WTC11 (cell line): ENCODE results near the gene MNAT1. TPM values are rescaled to one million over a fixed set of nuclear protein-coding genes. Genes with fewer than 3 reads are reported as not detected.

ENCODE experiments used
- ATAC-seq: fragments of 200-7000 bp; cut with Tn5 transposase; 2 replicates; pipeline ENCODE4 v1.10.0; 2021; ENCODE audit warnings: mild to moderate bottlenecking, moderate library complexity
- CTCF ChIA-PET: fragments of 300-600 bp; sonication (Branson Sonifier 250); formaldehyde crosslinking; loops from one replicate; lab custom pipeline; 2021; ENCODE audit warnings: antibody characterized with exemption; lab: Charles Lee
- POLR2A ChIA-PET: fragments of 350-600 bp; sonication (Branson Sonifier 250); formaldehyde crosslinking; loops from one replicate; lab custom pipeline; 2021; ENCODE audit warnings: antibody characterized with exemption; lab: Charles Lee
- DNase-seq: peaks from one replicate; pipeline ENCODE4 v3.0.0; 2021; ENCODE audit warnings: low spot score
- H3K27ac Mint-ChIP-seq: 2 replicates; pipeline ENCODE4 v1.8.0; 2021; ENCODE audit warnings: mixed read lengths
- H3K27me3 Mint-ChIP-seq: 2 replicates; pipeline ENCODE4 v1.8.0; 2021; ENCODE audit warnings: low read depth, mild to moderate bottlenecking, moderate library complexity, mixed read lengths
- H3K36me3 Mint-ChIP-seq: 2 replicates; pipeline ENCODE4 v1.8.0; 2021; ENCODE audit warnings: mixed read lengths
- H3K4me1 Mint-ChIP-seq: 2 replicates; pipeline ENCODE4 v1.8.0; 2022; ENCODE audit warnings: mixed read lengths
- H3K4me3 Mint-ChIP-seq: 2 replicates; pipeline ENCODE4 v1.8.0; 2021; ENCODE audit warnings: mild to moderate bottlenecking, moderate library complexity, mixed read lengths
- H3K9me3 Mint-ChIP-seq: 2 replicates; pipeline ENCODE4 v1.8.0; 2021; ENCODE audit warnings: mixed read lengths
- CREB1 ChIP-seq: sonication (generic); formaldehyde crosslinking; IDR thresholded peaks from 2 replicates; pipeline ENCODE4 v1.8.0; 2023; ENCODE audit warnings: mild to moderate bottlenecking, missing genetic modification reagents
- CREM ChIP-seq: sonication (generic); formaldehyde crosslinking; IDR thresholded peaks from 2 replicates; pipeline ENCODE4 v1.8.1; 2022; ENCODE audit warnings: mild to moderate bottlenecking, missing genetic modification reagents, moderate library complexity
- EMX1 ChIP-seq: fragments of 250-450 bp; sonication (Bioruptor Pico); IDR thresholded peaks from 2 replicates; pipeline ENCODE4 v1.8.0; 2021; ENCODE audit warnings: mild to moderate bottlenecking
- FOXJ3 ChIP-seq: sonication (generic); formaldehyde crosslinking; IDR thresholded peaks from 2 replicates; pipeline ENCODE4 v1.9.0; 2021; ENCODE audit warnings: missing genetic modification reagents, mild to moderate bottlenecking, borderline replicate concordance
- JAZF1 ChIP-seq: fragments of 250-450 bp; sonication (Bioruptor Pico); IDR thresholded peaks from 2 replicates; pipeline ENCODE4 v1.9.0; 2021; ENCODE audit warnings: moderate library complexity, mild to moderate bottlenecking, inconsistent platforms
- KAT7 ChIP-seq: sonication (generic); formaldehyde crosslinking; IDR thresholded peaks from 2 replicates; pipeline ENCODE4 v1.8.1; 2023; ENCODE audit warnings: missing genetic modification reagents, mild to moderate bottlenecking, borderline replicate concordance
- NFATC4 ChIP-seq: fragments of 250-450 bp; sonication (Bioruptor Pico); IDR thresholded peaks from 2 replicates; pipeline ENCODE4 v1.9.0; 2021; ENCODE audit warnings: mild to moderate bottlenecking
- NFE2L1 ChIP-seq: sonication (generic); formaldehyde crosslinking; IDR thresholded peaks from 2 replicates; pipeline ENCODE4 v1.8.1; 2023; ENCODE audit warnings: missing genetic modification reagents
- NFYB ChIP-seq: sonication (generic); formaldehyde crosslinking; conservative IDR thresholded peaks from 2 replicates; pipeline ENCODE4 v1.8.0; 2022; ENCODE audit warnings: low read depth, missing genetic modification reagents
- RORB ChIP-seq: fragments of 250-450 bp; sonication (Bioruptor Pico); IDR thresholded peaks from 2 replicates; pipeline ENCODE4 v1.9.0; 2021; ENCODE audit warnings: mild to moderate bottlenecking
- TCF7 ChIP-seq: sonication (generic); formaldehyde crosslinking; IDR thresholded peaks from 2 replicates; pipeline ENCODE4 v1.8.0; 2022; ENCODE audit warnings: mild to moderate bottlenecking, low read depth, missing genetic modification reagents, moderate library complexity
- TEAD1 ChIP-seq: sonication (generic); formaldehyde crosslinking; IDR thresholded peaks from 2 replicates; pipeline ENCODE4 v1.8.0; 2022; ENCODE audit warnings: mild to moderate bottlenecking, missing genetic modification reagents
- TP53 ChIP-seq: sonication (generic); formaldehyde crosslinking; IDR thresholded peaks from 2 replicates; pipeline ENCODE4 v1.8.1; 2023; ENCODE audit warnings: mild to moderate bottlenecking, missing genetic modification reagents
- ZNF232 ChIP-seq: sonication (generic); formaldehyde crosslinking; IDR thresholded peaks from 2 replicates; pipeline ENCODE4 v1.8.0; 2022; ENCODE audit warnings: mild to moderate bottlenecking, missing genetic modification reagents
- ZNF317 ChIP-seq: sonication (generic); formaldehyde crosslinking; IDR thresholded peaks from 2 replicates; pipeline ENCODE4 v1.8.1; 2023; ENCODE audit warnings: low read depth, mild to moderate bottlenecking, moderate library complexity, missing genetic modification reagents, borderline replicate concordance
- ZNF416 ChIP-seq: fragments of 250-450 bp; sonication (Bioruptor Pico); IDR thresholded peaks from 2 replicates; pipeline ENCODE4 v1.9.0; 2021; ENCODE audit warnings: mild to moderate bottlenecking, inconsistent platforms
- total RNA-seq: library from RNA; stranded (reverse); gene quantifications from 3 replicates; pipeline ENCODE4 v1.2.3, GENCODE V29; 2021
- TF ChIP-seq, protein P1 (sequence below): fragments of 250-450 bp; sonication (Bioruptor Pico); IDR thresholded peaks from 2 replicates; pipeline ENCODE4 v2.1.2; 2022; ENCODE audit warnings: mild to moderate bottlenecking, moderate library complexity
- TF ChIP-seq, protein P2 (sequence below): fragments of 250-450 bp; sonication (Bioruptor Pico); IDR thresholded peaks from 2 replicates; pipeline ENCODE4 v1.8.0; 2021; ENCODE audit warnings: mild to moderate bottlenecking
- TF ChIP-seq, protein P3 (sequence below): fragments of 250-450 bp; sonication (Bioruptor Pico); IDR thresholded peaks from 2 replicates; pipeline ENCODE4 v1.9.0; 2021; ENCODE audit warnings: mild to moderate bottlenecking, borderline replicate concordance
- TF ChIP-seq, protein P4 (sequence below): sonication (generic); formaldehyde crosslinking; IDR thresholded peaks from 2 replicates; pipeline ENCODE4 v1.8.1; 2022; ENCODE audit warnings: mild to moderate bottlenecking, missing genetic modification reagents, moderate library complexity, borderline replicate concordance
- TF ChIP-seq, protein P5 (sequence below): sonication (generic); formaldehyde crosslinking; IDR thresholded peaks from 2 replicates; pipeline ENCODE4 v1.8.1; 2023; ENCODE audit warnings: mild to moderate bottlenecking, moderate library complexity, missing genetic modification reagents
- TF ChIP-seq, protein P6 (sequence below): sonication (generic); formaldehyde crosslinking; IDR thresholded peaks from 2 replicates; pipeline ENCODE4 v1.8.0; 2022; ENCODE audit warnings: missing genetic modification reagents

MNAT1 gene
- total RNA-seq, 1 experiment from 2014 or later = 59.0 TPM

DNA sequence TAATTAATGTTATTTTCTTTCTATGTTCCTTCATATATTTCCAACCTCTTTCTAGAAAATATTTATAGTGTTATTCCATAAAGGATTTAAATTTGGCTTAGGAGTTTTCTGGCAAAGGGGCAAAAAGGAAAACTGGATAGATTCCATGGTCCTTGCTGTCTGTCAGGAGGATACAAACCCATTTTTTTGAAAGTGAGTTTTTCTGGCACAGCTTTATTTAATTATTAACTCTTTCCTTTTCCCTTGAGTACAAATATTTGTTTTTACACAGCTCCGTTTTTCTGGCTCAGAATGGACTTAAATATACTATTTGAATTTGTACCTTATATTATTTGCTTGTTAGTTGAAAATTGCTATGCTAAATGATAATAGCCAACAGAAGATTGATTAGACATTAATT, 56.3 kb downstream of the MNAT1 start:
- Mint-ChIP-seq H3K4me1 (peaks cover 45% of the 10 kb centered on the region), H3K9me3 (peaks cover 14% of the 10 kb centered on the region), H3K27ac (peak overlapping the region; percentile 63), H3K27me3 (no peaks in the 10 kb centered on the region; the same call in 1 of the 2 replicates), H3K4me3 (no peak overlapping the region), H3K36me3 (peaks cover 15% of the 10 kb centered on the region)
- POLR2A ChIA-PET = interaction anchor here (0.5 kb wide), 1 partner anchor 70 kb away, joined by 3 read pairs; no protein-coding TSS in a partner anchor
- ATAC-seq = no peak
- DNase-seq = no peak
- TF ChIP-seq, protein P1, sequence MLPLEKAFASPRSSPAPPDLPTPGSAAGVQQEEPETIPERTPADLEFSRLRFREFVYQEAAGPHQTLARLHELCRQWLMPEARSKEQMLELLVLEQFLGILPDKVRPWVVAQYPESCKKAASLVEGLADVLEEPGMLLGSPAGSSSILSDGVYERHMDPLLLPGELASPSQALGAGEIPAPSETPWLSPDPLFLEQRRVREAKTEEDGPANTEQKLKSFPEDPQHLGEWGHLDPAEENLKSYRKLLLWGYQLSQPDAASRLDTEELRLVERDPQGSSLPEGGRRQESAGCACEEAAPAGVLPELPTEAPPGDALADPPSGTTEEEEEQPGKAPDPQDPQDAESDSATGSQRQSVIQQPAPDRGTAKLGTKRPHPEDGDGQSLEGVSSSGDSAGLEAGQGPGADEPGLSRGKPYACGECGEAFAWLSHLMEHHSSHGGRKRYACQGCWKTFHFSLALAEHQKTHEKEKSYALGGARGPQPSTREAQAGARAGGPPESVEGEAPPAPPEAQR (CRISPR knock-in tag) = no peak
- TF ChIP-seq TP53 (no peak), NFYB (no peak), CREB1 (CRISPR knock-in tag) (no peak), NFATC4 (CRISPR knock-in tag) (no peak), FOXJ3 (CRISPR knock-in tag) (no peak), RORB (CRISPR knock-in tag) (no peak), ZNF232 (CRISPR knock-in tag) (no peak), CREM (CRISPR knock-in tag) (no peak)
- TF ChIP-seq, protein P2, sequence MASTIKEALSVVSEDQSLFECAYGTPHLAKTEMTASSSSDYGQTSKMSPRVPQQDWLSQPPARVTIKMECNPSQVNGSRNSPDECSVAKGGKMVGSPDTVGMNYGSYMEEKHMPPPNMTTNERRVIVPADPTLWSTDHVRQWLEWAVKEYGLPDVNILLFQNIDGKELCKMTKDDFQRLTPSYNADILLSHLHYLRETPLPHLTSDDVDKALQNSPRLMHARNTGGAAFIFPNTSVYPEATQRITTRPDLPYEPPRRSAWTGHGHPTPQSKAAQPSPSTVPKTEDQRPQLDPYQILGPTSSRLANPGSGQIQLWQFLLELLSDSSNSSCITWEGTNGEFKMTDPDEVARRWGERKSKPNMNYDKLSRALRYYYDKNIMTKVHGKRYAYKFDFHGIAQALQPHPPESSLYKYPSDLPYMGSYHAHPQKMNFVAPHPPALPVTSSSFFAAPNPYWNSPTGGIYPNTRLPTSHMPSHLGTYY (CRISPR knock-in tag) = no peak
- TF ChIP-seq, protein P3, sequence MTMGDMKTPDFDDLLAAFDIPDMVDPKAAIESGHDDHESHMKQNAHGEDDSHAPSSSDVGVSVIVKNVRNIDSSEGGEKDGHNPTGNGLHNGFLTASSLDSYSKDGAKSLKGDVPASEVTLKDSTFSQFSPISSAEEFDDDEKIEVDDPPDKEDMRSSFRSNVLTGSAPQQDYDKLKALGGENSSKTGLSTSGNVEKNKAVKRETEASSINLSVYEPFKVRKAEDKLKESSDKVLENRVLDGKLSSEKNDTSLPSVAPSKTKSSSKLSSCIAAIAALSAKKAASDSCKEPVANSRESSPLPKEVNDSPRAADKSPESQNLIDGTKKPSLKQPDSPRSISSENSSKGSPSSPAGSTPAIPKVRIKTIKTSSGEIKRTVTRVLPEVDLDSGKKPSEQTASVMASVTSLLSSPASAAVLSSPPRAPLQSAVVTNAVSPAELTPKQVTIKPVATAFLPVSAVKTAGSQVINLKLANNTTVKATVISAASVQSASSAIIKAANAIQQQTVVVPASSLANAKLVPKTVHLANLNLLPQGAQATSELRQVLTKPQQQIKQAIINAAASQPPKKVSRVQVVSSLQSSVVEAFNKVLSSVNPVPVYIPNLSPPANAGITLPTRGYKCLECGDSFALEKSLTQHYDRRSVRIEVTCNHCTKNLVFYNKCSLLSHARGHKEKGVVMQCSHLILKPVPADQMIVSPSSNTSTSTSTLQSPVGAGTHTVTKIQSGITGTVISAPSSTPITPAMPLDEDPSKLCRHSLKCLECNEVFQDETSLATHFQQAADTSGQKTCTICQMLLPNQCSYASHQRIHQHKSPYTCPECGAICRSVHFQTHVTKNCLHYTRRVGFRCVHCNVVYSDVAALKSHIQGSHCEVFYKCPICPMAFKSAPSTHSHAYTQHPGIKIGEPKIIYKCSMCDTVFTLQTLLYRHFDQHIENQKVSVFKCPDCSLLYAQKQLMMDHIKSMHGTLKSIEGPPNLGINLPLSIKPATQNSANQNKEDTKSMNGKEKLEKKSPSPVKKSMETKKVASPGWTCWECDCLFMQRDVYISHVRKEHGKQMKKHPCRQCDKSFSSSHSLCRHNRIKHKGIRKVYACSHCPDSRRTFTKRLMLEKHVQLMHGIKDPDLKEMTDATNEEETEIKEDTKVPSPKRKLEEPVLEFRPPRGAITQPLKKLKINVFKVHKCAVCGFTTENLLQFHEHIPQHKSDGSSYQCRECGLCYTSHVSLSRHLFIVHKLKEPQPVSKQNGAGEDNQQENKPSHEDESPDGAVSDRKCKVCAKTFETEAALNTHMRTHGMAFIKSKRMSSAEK (CRISPR knock-in tag) = no peak
- CTCF ChIA-PET = no interaction called here

DNA sequence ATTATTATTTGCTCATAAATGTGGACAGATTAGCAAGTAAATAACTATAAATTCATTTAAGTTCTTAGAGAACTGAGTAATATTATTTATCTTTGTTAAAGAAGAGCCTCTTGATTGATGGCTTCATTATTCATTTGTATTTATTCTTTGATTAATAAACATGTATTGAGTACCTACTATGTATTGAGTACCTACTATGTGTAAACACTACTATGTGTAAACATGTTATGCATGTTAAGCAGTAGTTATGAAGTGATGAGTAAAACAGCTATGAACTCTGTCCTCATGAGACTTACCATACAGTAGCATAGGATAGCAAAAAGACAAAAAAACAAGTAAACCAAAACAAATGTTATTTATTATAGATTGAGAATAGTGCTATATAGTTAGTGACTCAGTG, 61.9 kb downstream of the MNAT1 start:
- Mint-ChIP-seq H3K4me3 (no peak overlapping the region), H3K27ac (no peak overlapping the region), H3K36me3 (peaks cover 4% of the 10 kb centered on the region; the same call in 1 of the 2 replicates), H3K4me1 (peaks cover 12% of the 10 kb centered on the region), H3K9me3 (no peaks in the 10 kb centered on the region), H3K27me3 (no peaks in the 10 kb centered on the region)
- ATAC-seq (no peak), DNase-seq (no peak)
- CTCF ChIA-PET = interaction anchor here (0.6 kb wide), 1 partner anchor 13 kb away, joined by 4 read pairs; no protein-coding TSS in a partner anchor
- POLR2A ChIA-PET = no interaction called here
- TF ChIP-seq, protein P4, sequence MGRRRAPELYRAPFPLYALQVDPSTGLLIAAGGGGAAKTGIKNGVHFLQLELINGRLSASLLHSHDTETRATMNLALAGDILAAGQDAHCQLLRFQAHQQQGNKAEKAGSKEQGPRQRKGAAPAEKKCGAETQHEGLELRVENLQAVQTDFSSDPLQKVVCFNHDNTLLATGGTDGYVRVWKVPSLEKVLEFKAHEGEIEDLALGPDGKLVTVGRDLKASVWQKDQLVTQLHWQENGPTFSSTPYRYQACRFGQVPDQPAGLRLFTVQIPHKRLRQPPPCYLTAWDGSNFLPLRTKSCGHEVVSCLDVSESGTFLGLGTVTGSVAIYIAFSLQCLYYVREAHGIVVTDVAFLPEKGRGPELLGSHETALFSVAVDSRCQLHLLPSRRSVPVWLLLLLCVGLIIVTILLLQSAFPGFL (CRISPR knock-in tag) = no peak
- no peak for TF ChIP-seq NFATC4 (CRISPR knock-in tag)
- TF ChIP-seq TEAD1 (CRISPR knock-in tag) = no peak
- TF ChIP-seq JAZF1 (CRISPR knock-in tag) = no peak
- no peak for TF ChIP-seq NFE2L1 (CRISPR knock-in tag)
- no peak for TF ChIP-seq ZNF416
- TF ChIP-seq, protein P5, sequence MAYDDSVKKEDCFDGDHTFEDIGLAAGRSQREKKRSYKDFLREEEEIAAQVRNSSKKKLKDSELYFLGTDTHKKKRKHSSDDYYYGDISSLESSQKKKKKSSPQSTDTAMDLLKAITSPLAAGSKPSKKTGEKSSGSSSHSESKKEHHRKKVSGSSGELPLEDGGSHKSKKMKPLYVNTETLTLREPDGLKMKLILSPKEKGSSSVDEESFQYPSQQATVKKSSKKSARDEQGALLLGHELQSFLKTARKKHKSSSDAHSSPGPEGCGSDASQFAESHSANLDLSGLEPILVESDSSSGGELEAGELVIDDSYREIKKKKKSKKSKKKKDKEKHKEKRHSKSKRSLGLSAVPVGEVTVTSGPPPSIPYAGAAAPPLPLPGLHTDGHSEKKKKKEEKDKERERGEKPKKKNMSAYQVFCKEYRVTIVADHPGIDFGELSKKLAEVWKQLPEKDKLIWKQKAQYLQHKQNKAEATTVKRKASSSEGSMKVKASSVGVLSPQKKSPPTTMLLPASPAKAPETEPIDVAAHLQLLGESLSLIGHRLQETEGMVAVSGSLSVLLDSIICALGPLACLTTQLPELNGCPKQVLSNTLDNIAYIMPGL (CRISPR knock-in tag) = no peak
- TF ChIP-seq KAT7 (CRISPR knock-in tag) = no peak
- TF ChIP-seq TCF7 = no peak
- TF ChIP-seq EMX1 (CRISPR knock-in tag) = no peak
- TF ChIP-seq, protein P6, sequence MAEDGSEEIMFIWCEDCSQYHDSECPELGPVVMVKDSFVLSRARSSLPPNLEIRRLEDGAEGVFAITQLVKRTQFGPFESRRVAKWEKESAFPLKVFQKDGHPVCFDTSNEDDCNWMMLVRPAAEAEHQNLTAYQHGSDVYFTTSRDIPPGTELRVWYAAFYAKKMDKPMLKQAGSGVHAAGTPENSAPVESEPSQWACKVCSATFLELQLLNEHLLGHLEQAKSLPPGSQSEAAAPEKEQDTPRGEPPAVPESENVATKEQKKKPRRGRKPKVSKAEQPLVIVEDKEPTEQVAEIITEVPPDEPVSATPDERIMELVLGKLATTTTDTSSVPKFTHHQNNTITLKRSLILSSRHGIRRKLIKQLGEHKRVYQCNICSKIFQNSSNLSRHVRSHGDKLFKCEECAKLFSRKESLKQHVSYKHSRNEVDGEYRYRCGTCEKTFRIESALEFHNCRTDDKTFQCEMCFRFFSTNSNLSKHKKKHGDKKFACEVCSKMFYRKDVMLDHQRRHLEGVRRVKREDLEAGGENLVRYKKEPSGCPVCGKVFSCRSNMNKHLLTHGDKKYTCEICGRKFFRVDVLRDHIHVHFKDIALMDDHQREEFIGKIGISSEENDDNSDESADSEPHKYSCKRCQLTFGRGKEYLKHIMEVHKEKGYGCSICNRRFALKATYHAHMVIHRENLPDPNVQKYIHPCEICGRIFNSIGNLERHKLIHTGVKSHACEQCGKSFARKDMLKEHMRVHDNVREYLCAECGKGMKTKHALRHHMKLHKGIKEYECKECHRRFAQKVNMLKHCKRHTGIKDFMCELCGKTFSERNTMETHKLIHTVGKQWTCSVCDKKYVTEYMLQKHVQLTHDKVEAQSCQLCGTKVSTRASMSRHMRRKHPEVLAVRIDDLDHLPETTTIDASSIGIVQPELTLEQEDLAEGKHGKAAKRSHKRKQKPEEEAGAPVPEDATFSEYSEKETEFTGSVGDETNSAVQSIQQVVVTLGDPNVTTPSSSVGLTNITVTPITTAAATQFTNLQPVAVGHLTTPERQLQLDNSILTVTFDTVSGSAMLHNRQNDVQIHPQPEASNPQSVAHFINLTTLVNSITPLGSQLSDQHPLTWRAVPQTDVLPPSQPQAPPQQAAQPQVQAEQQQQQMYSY (CRISPR knock-in tag) = no peak
- no peak for TF ChIP-seq ZNF317 (CRISPR knock-in tag)
